ENCODE measurements around the gene F11. TPM values are rescaled to one million over a fixed set of nuclear protein-coding genes. Genes with fewer than 3 reads are reported as not detected.

The F11 gene
- not detected for total RNA-seq

DNA sequence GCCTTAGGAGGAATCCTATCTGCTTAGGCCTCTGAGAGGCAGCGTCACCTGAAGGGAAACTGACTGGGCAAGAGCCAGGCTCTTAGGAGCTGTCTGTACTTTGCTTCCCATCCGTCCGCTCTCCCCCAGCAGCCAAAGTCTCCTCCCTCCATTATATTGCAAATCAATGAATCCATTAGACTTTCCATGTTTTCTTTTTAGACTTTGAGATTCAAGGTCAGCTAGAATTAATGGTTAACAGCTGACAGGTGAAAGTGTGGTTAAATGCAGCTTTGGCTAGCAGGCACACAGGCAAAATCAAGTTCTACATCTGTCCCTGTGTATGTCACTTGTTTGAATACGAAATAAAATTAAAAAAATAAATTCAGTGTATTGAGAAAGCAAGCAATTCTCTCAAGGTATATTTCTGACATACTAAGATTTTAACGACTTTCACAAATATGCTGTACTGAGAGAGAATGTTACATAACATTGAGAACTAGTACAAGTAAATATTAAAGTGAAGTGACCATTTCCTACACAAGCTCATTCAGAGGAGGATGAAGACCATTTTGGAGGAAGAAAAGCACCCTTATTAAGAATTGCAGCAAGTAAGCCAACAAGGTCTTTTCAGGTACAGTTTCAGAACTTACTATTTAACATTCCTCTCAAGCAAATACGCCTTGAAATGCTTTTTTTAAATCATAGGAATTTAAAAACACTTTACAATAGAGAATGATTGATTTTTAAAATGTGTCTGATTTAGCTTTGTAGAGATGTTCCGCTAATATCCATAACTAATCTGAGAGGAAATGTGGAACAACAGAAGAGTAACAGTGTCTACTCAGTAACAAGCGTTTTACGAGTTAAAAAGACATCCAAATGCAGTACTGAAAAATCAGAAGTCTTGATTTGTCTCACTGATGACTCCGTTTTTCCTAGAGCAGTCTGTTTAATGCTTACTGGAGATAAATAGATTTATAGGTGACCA lies at the start of gene F11:
TSS of gene F11 (plus strand) at position 507 of the 970 bp plus-strand sequence. CDS start 948 bp downstream, outside the sequence.
- no peak for ATAC-seq
- Mint-ChIP-seq H3K4me1 (ENCODE audit: low read depth) (no peaks in the 10 kb centered on the region), H3K36me3 (ENCODE audit: low read depth) (no peaks in the 10 kb centered on the region), H3K27me3 (ENCODE audit: low read depth) (peaks cover 9% of the 10 kb centered on the region), H3K9me3 (ENCODE audit: insufficient read depth) (no peaks in the 10 kb centered on the region), H3K4me3 (no peak within 1 kb of the TSS), H3K27ac (no peak within 1 kb of the TSS)
- CTCF ChIA-PET: no interaction called here
- DNase-seq: no peak
- POLR2A ChIA-PET: no interaction called here

DNA sequence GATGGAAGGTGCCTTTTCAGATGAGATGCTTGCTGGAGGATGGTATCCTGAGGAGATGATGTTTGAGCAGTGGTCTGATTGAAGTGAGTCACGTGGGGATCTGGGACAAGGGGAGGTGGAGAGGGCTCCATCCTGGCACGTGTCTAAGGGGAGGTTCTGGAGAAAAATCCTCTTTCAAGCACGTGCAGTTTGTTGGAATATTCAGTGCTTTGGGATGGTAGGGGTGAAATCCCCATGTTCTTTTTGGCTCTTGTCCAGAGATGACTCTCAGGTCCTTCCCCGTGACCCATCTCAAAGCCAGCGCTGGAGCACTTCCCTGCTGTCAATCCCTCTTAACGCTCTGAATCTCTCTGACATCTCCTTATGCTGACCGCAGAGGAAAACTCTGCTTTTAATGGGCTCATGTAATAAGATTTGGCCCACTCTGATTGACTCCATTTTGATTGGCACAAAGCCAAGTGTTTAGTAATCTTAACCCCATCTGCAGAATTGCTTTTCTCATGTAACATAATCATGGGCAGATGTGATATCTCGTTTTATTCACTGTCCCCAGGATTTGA lies 49.4 kb upstream of the F11 start:
- ChIA-PET CTCF (no interaction called here), POLR2A (interaction anchor here (0.5 kb wide), 1 partner anchor 698 kb away, joined by 3 read pairs; no protein-coding TSS in a partner anchor)
- Mint-ChIP-seq H3K27ac (no peak overlapping the region), H3K4me1 (ENCODE audit: low read depth) (no peaks in the 10 kb centered on the region), H3K9me3 (ENCODE audit: insufficient read depth) (no peaks in the 10 kb centered on the region), H3K4me3 (no peak overlapping the region), H3K36me3 (ENCODE audit: low read depth) (no peaks in the 10 kb centered on the region), H3K27me3 (ENCODE audit: low read depth) (peaks cover 2% of the 10 kb centered on the region)
- ATAC-seq (no peak), DNase-seq (no peak)

DNA sequence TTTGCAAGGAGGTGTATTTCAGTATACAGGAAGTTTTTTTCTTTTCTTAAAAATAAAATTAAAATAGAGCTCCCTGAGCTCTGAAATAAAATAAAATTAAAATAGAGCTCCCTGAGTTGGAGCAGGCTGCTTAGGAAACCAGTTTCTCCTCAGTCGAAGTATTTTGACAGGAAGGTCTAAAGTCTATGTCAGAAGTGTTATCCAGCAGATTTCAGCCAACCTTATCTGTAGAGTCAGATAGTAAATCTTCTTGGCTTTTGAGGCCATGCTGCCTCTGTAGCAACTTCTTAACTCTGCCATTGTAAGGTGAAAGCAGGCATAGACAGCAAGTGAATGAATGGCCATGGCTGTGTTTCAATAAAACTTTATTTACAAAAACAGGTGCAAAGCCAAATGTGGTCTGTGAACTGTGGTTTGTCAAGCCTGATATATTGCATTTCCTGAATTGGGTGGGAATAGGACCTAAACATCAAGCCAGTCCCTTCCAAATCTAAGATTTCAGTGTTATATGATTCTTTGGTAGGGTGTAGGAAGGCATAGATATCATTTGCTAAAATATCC lies 48.2 kb upstream of the F11 start:
- DNase-seq (no peak), ATAC-seq (no peak)
- Mint-ChIP-seq H3K4me1 (ENCODE audit: low read depth) (no peaks in the 10 kb centered on the region), H3K9me3 (ENCODE audit: insufficient read depth) (no peaks in the 10 kb centered on the region), H3K36me3 (ENCODE audit: low read depth) (no peaks in the 10 kb centered on the region), H3K27me3 (ENCODE audit: low read depth) (peaks cover 2% of the 10 kb centered on the region), H3K4me3 (no peak overlapping the region), H3K27ac (no peak overlapping the region)
- ChIA-PET POLR2A (no interaction called here), CTCF (no interaction called here)

GRCh38 chr4:186221624-186222023 lies 44.4 kb upstream of the F11 start:
- Mint-ChIP-seq H3K36me3 (ENCODE audit: low read depth) (no peaks in the 10 kb centered on the region), H3K4me3 (no peak overlapping the region), H3K4me1 (ENCODE audit: low read depth) (no peaks in the 10 kb centered on the region), H3K27me3 (ENCODE audit: low read depth) (peaks cover 2% of the 10 kb centered on the region), H3K27ac (no peak overlapping the region), H3K9me3 (ENCODE audit: insufficient read depth) (peaks cover 8% of the 10 kb centered on the region)
- no peak for DNase-seq
- ATAC-seq: no peak
- ChIA-PET POLR2A (no interaction called here), CTCF (no interaction called here)

- POLR2A ChIA-PET: no interaction called here
- Mint-ChIP-seq H3K4me1 (ENCODE audit: low read depth) (no peaks in the 10 kb centered on the region), H3K27ac (no peak overlapping the region), H3K4me3 (no peak overlapping the region), H3K36me3 (ENCODE audit: low read depth) (no peaks in the 10 kb centered on the region), H3K27me3 (ENCODE audit: low read depth) (no peaks in the 10 kb centered on the region), H3K9me3 (ENCODE audit: insufficient read depth) (peaks cover 8% of the 10 kb centered on the region)
- ATAC-seq (no peak), DNase-seq (no peak)
- CTCF ChIA-PET: no interaction called here
These were observed 40.1 kb upstream of the F11 start for GRCh38 chr4:186225848-186226247.

GRCh38 chr4:186226521-186227189 lies 39.3 kb upstream of the F11 start:
- Mint-ChIP-seq H3K36me3 (ENCODE audit: low read depth) (no peaks in the 10 kb centered on the region), H3K9me3 (ENCODE audit: insufficient read depth) (peaks cover 8% of the 10 kb centered on the region), H3K27ac (no peak overlapping the region), H3K27me3 (ENCODE audit: low read depth) (no peaks in the 10 kb centered on the region), H3K4me1 (ENCODE audit: low read depth) (no peaks in the 10 kb centered on the region), H3K4me3 (no peak overlapping the region)
- DNase-seq (no peak), ATAC-seq (no peak)
- ChIA-PET POLR2A (no interaction called here), CTCF (no interaction called here)

GRCh38 chr4:186227221-186227620 lies 38.8 kb upstream of the F11 start, which contains the start of gene KLKB1:
Gene KLKB1 (plus strand): TSS chr4:186227507. CDS start chr4:186228196, 689 bp downstream.
- Mint-ChIP-seq H3K4me1 (ENCODE audit: low read depth) (no peaks in the 10 kb centered on the region), H3K9me3 (ENCODE audit: insufficient read depth) (peaks cover 8% of the 10 kb centered on the region), H3K27me3 (ENCODE audit: low read depth) (no peaks in the 10 kb centered on the region), H3K36me3 (ENCODE audit: low read depth) (no peaks in the 10 kb centered on the region), H3K4me3 (no peak within 1 kb of the TSS), H3K27ac (no peak within 1 kb of the TSS)
- POLR2A ChIA-PET: no interaction called here
- ATAC-seq: no peak
- DNase-seq: no peak
- CTCF ChIA-PET: no interaction called here

GRCh38 chr4:186227744-186228513 lies 38.1 kb upstream of the F11 start:
- POLR2A ChIA-PET: no interaction called here
- DNase-seq (no peak), ATAC-seq (no peak)
- Mint-ChIP-seq H3K4me1 (ENCODE audit: low read depth) (no peaks in the 10 kb centered on the region), H3K4me3 (no peak overlapping the region), H3K9me3 (ENCODE audit: insufficient read depth) (peaks cover 8% of the 10 kb centered on the region), H3K27ac (no peak overlapping the region), H3K36me3 (ENCODE audit: low read depth) (no peaks in the 10 kb centered on the region), H3K27me3 (ENCODE audit: low read depth) (no peaks in the 10 kb centered on the region)
- CTCF ChIA-PET: no interaction called here

DNA sequence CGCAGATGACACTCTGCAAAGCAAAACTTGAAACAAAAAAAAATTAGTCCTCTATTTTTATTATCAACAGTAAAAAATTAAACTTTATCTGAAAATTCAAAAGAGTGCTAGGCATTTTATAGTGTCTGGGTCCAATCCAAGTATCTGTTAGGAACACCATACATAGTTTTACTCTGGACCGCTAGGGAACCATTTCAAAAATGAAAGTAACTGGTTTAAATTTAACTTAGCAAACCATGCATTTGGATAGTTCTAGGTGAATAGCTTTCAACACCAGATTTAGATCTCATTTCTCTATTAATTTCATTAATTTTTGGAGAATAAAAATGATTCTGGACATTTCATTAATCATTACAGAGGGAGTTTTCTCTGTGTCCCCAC lies 37.5 kb upstream of the F11 start:
- ChIA-PET POLR2A (no interaction called here), CTCF (no interaction called here)
- H3K36me3 Mint-ChIP-seq (ENCODE audit: low read depth): no peaks in the 10 kb centered on the region
- H3K27me3 Mint-ChIP-seq (ENCODE audit: low read depth): no peaks in the 10 kb centered on the region
- no peaks in the 10 kb centered on the region for H3K4me1 Mint-ChIP-seq (ENCODE audit: low read depth)
- DNase-seq (no peak), ATAC-seq (no peak)
- H3K4me3 Mint-ChIP-seq: no peak overlapping the region
- peaks cover 8% of the 10 kb centered on the region for H3K9me3 Mint-ChIP-seq (ENCODE audit: insufficient read depth)
- no peak overlapping the region for H3K27ac Mint-ChIP-seq

GRCh38 chr4:186234367-186234766 lies 31.6 kb upstream of the F11 start:
- DNase-seq (no peak), ATAC-seq (no peak)
- Mint-ChIP-seq H3K4me1 (ENCODE audit: low read depth) (no peaks in the 10 kb centered on the region), H3K4me3 (no peak overlapping the region), H3K27ac (no peak overlapping the region), H3K36me3 (ENCODE audit: low read depth) (no peaks in the 10 kb centered on the region), H3K9me3 (ENCODE audit: insufficient read depth) (no peaks in the 10 kb centered on the region), H3K27me3 (ENCODE audit: low read depth) (no peaks in the 10 kb centered on the region)
- ChIA-PET CTCF (no interaction called here), POLR2A (no interaction called here)

- ATAC-seq: no peak
- CTCF ChIA-PET: no interaction called here
These were observed 29.9 kb upstream of the F11 start for GRCh38 chr4:186236126-186236525.

More at GRCh38 chr4:186236126-186236525, 29.9 kb upstream of the F11 start:
- no peaks in the 10 kb centered on the region for H3K4me1 Mint-ChIP-seq (ENCODE audit: low read depth)
- H3K27me3 Mint-ChIP-seq (ENCODE audit: low read depth): no peaks in the 10 kb centered on the region
- no peak overlapping the region for H3K27ac Mint-ChIP-seq
- no peaks in the 10 kb centered on the region for H3K36me3 Mint-ChIP-seq (ENCODE audit: low read depth)
- no peak overlapping the region for H3K4me3 Mint-ChIP-seq
- no peak for DNase-seq
- POLR2A ChIA-PET: no interaction called here
- no peaks in the 10 kb centered on the region for H3K9me3 Mint-ChIP-seq (ENCODE audit: insufficient read depth)
